Endothelial cell of umbilical vein (primary cell): ENCODE results near the gene OOSP4A. TPM values are rescaled to one million over a fixed set of nuclear protein-coding genes. Genes with fewer than 3 reads are reported as not detected.
"Not testable (repeated sequence)": the region's sequence is repeated elsewhere in the genome, so short reads cannot be mapped to it uniquely, and the experiment has no call there.

Experiments used
- BruUV-seq: library from RNA; stranded (reverse); fragments of 400-500 nt; replicated peaks from 2 replicates; lab custom pipeline; 2021; lab: Mats Ljungman, UMichigan
- CTCF ChIA-PET: fragments of 300-600, 350-600 bp; sonication (Branson Sonifier 250); formaldehyde crosslinking; loops from one replicate; lab custom pipeline; 2021; ENCODE audit warnings: antibody characterized with exemption, inconsistent platforms; lab: Charles Lee
- POLR2A ChIA-PET: fragments of 300-600, 350-600 bp; sonication (Branson Sonifier 250); formaldehyde crosslinking; loops from one replicate; lab custom pipeline; 2021; ENCODE audit warnings: antibody characterized with exemption, inconsistent platforms; lab: Charles Lee
- DNase-seq: peaks from one replicate; pipeline ENCODE4 v3.0.0-alpha.2; 2011; ENCODE audit warnings: low read depth, low spot score
- FAIRE-seq: peaks from 2 replicates; lab custom pipeline; 2011; peaks lifted over from hg19 to GRCh38; lab: Jason Lieb, UNC
- H2AFZ ChIP-seq: 2 replicates; pipeline ENCODE4 v1.6.0; 2012; ENCODE audit warnings: low read depth, low read length, control low read depth, inconsistent platforms
- H3K27ac ChIP-seq: 2 replicates; pipeline ENCODE4 v1.5.1; 2011; ENCODE audit warnings: low read depth, mild to moderate bottlenecking, control low read depth, low read length, moderate library complexity; ENCODE audit not compliant: insufficient read depth
- H3K27me3 ChIP-seq, 2 experiments: 2 replicates each; pipeline versions ENCODE4 v1.6.0 to v1.6.1; 2011; ENCODE audit warnings: low read length in 2 of 2, mixed read lengths in 1 of 2; ENCODE audit not compliant: control insufficient read depth in 2 of 2, insufficient read depth in 2 of 2
- H3K36me3 ChIP-seq, 2 experiments: 2 replicates in 1 of 2; 3 replicates in 1 of 2; pipeline ENCODE4 v1.5.1; 2011; ENCODE audit warnings: low read length in 2 of 2, mild to moderate bottlenecking in 1 of 2, moderate library complexity in 1 of 2; ENCODE audit not compliant: control insufficient read depth in 2 of 2, insufficient read depth in 2 of 2; ENCODE audit errors: extremely low read depth in 1 of 2
- H3K4me1 ChIP-seq: 3 replicates; pipeline ENCODE4 v1.5.1; 2011; ENCODE audit warnings: mild to moderate bottlenecking, low read length; ENCODE audit not compliant: control insufficient read depth, insufficient read depth; ENCODE audit errors: extremely low read depth
- H3K4me2 ChIP-seq: 2 replicates; pipeline ENCODE4 v1.6.1; 2011; ENCODE audit warnings: low read length, control low read depth, mixed read lengths; ENCODE audit not compliant: insufficient read depth
- H3K4me3 ChIP-seq, 3 experiments: fragments of 200-600 bp in 1 of 3; sonication (generic), shearing (Covaris generic) in 1 of 3; replicated peaks in 1 of 3; 2 replicates each; pipeline ENCODE4 v1.5.1; 2011 to 2016; ENCODE audit warnings: control low read depth in 3 of 3, low read length in 3 of 3, mild to moderate bottlenecking in 2 of 3, inconsistent platforms in 1 of 3, low read depth in 1 of 3, moderate library complexity in 1 of 3; ENCODE audit not compliant: insufficient read depth in 1 of 3
- H3K79me2 ChIP-seq: 2 replicates; pipeline ENCODE4 v1.6.0; 2012; ENCODE audit warnings: low read length, inconsistent platforms; ENCODE audit not compliant: control insufficient read depth, insufficient read depth
- H3K9ac ChIP-seq: replicated peaks from 2 replicates; pipeline ENCODE3; 2011; ENCODE audit warnings: low read length, control low read depth; ENCODE audit not compliant: insufficient read depth; ENCODE audit errors: extremely low read depth
- H3K9me1 ChIP-seq: replicated peaks from 3 replicates; pipeline ENCODE4 v1.6.0; 2011; ENCODE audit warnings: mild to moderate bottlenecking, low read length; ENCODE audit not compliant: control insufficient read depth, insufficient read depth; ENCODE audit errors: extremely low read depth
- H3K9me3 ChIP-seq: replicated peaks from 2 replicates; pipeline ENCODE4 v1.5.1; 2012; ENCODE audit warnings: low read length, inconsistent platforms; ENCODE audit not compliant: control insufficient read depth, insufficient read depth
- H4K20me1 ChIP-seq: replicated peaks from 2 replicates; pipeline ENCODE3; 2011; ENCODE audit warnings: mild to moderate bottlenecking, low read length; ENCODE audit not compliant: control insufficient read depth, insufficient read depth; ENCODE audit errors: extremely low read depth
- FOS ChIP-seq: IDR thresholded peaks from 2 replicates; pipeline ENCODE4 v1.6.1; 2011; ENCODE audit warnings: mild to moderate bottlenecking, low read length, moderate library complexity, borderline replicate concordance; ENCODE audit not compliant: insufficient read depth
- POLR2A ChIP-seq: IDR thresholded peaks from 2 replicates; pipeline ENCODE4 v1.6.1; 2012; ENCODE audit warnings: low read depth, mild to moderate bottlenecking, control low read depth, low read length
- POLR2AphosphoS5 ChIP-seq: IDR thresholded peaks from 2 replicates; pipeline ENCODE4 v1.6.1; 2012; ENCODE audit warnings: low read depth, mild to moderate bottlenecking, control low read depth, low read length, moderate library complexity; ENCODE audit not compliant: insufficient read depth
- dilution Hi-C: fragments of 300-500 bp; cut with MboI; formaldehyde crosslinking; loops from one replicate; pipeline ENCODE4 v1.15.0; 2019; ENCODE audit warnings: low sequenced_read_pairs; ENCODE audit not compliant: extremely low pct_ligation_motif_present
- intact Hi-C: fragments of 100-400 bp; cut with micrococcal nuclease; formaldehyde crosslinking; loops from one replicate; pipeline ENCODE4 v1.10.0; 2022
- polyA plus RNA-seq, 4 experiments: library from polyadenylated mRNA; depleted of rRNA in 3 of 4; stranded (reverse) in 3 of 4; unstranded in 1 of 4; fragments of >200 nt; gene quantifications; 2 replicates each; pipeline versions ENCODE4 v1.2.1 to v1.2.3, GENCODE V29; 2011 to 2012; ENCODE audit warnings: missing spikeins in 1 of 4
- total RNA-seq: library from RNA; stranded (reverse); gene quantifications from 2 replicates; pipeline ENCODE4 v1.2.3, GENCODE V29; 2021

Gene OOSP4A
- total and polyA plus RNA-seq, 2 donors (not counting 3 experiments of a cell fraction or from before 2014, with no cell fraction given) = not detected

GRCh38 chr11:59982037-59982436 is 18.2 kb downstream of the OOSP4A start:
- FAIRE-seq, H3K9ac ChIP-seq, H3K27me3 ChIP-seq, BruUV-seq, H3K4me3 ChIP-seq, H3K79me2 ChIP-seq, H3K27ac ChIP-seq, intact Hi-C loops, dilution Hi-C loops, H3K9me1 ChIP-seq, H2AFZ ChIP-seq, H3K4me1 ChIP-seq, POLR2A ChIA-PET, H4K20me1 ChIP-seq, H3K4me2 ChIP-seq, DNase-seq, H3K9me3 ChIP-seq, CTCF ChIA-PET, H3K36me3 ChIP-seq: not testable (repeated sequence)

- Histone ChIP-seq H3K4me3 (no peak overlapping the region), H3K4me2 (no peak overlapping the region), H3K79me2 (no peaks in the 10 kb centered on the region), H3K9me3 (no peaks in the 10 kb centered on the region), H3K27ac (no peak overlapping the region), H3K9me1 (no peaks in the 10 kb centered on the region), H3K4me1 (no peaks in the 10 kb centered on the region), H3K36me3 (no peaks in the 10 kb centered on the region), H3K27me3 (peaks cover 5% of the 10 kb centered on the region in 2 experiments), H4K20me1 (no peaks in the 10 kb centered on the region), H2AFZ (no peak overlapping the region), H3K9ac (no peak overlapping the region)
- no peak for FAIRE-seq
- ChIA-PET POLR2A (no interaction called here), CTCF (interaction anchor here (1.3 kb wide), 1 partner anchor 12 kb away, joined by 3 read pairs; no protein-coding TSS in a partner anchor)
- BruUV-seq = no TSS peak
- TF ChIP-seq FOS = no peak
- no peak for TF ChIP-seq POLR2A
- no peak for TF ChIP-seq POLR2AphosphoS5
- dilution Hi-C loops = no loop called here
- no peak for DNase-seq
- intact Hi-C loops = no loop called here
These were observed 19.4 kb downstream of the OOSP4A start for GRCh38 chr11:59983212-59983611.
